Measurements from ENCODE around the gene FAM25G. TPM values are rescaled to one million over a fixed set of nuclear protein-coding genes. Genes with fewer than 3 reads are reported as not detected.

The FAM25G gene
- total RNA-seq, 2 donors from 2014 or later = not detected

Small RNA genes within 50 kb of the gene (small RNA-seq; reads per million reads assigned to genes)
- gene AL591684.3 (0 reads per million in 2 donors), gene RNA5SP312 (0 reads per million in 2 donors)

Other genes with a start within 250 kb of the FAM25G start
- 10 to 100 TPM in 1 of 2 donors, under 1 TPM in 1; 0.32 to 28.0 TPM for gene GDF10, start 191.5 kb downstream of the FAM25G start, total RNA-seq
- not detected for gene GDF2, start 169.2 kb downstream of the FAM25G start, total RNA-seq
- not detected for gene RBP3, start 143.3 kb downstream of the FAM25G start, total RNA-seq
- gene ZNF488, start 107.4 kb downstream of the FAM25G start, total RNA-seq = 1 to 10 TPM; 1.5 to 1.9 TPM
- gene ANXA8, start 7.6 kb downstream of the FAM25G start, total RNA-seq = 10 to 100 TPM in 1 of 2 donors, 1 to 10 TPM in 1; 8.2 to 13.9 TPM
- gene AGAP9, start 31.9 kb upstream of the FAM25G start, total RNA-seq = 1 to 10 TPM; 6.8 to 9.5 TPM

All from prostate gland (tissue), 2 donors.